Lower lobe of right lung (tissue), 2 donors: ENCODE measurements around the gene TNXB. TPM values are rescaled to one million over a fixed set of nuclear protein-coding genes. Genes with fewer than 3 reads are reported as not detected.

Experiments
- ATAC-seq, 2 donors: fragments of 200-7000 bp; cut with Tn5 transposase; one replicate each; pipeline ENCODE4 v1.9.1; 2020 to 2022; ENCODE audit warnings: mild to moderate bottlenecking in 2 of 2, moderate library complexity in 2 of 2
- DNase-seq: peaks from one replicate; pipeline ENCODE4 v3.0.0-alpha.2; 2020
- H3K27ac ChIP-seq: fragments of 200-600 bp; one replicate; pipeline ENCODE4 v1.8.0; 2022
- H3K27me3 ChIP-seq: fragments of 200-600 bp; one replicate; pipeline ENCODE4 v1.8.0; 2022; ENCODE audit warnings: low read depth
- H3K36me3 ChIP-seq: fragments of 200-600 bp; one replicate; pipeline ENCODE4 v1.8.0; 2022; ENCODE audit warnings: mild to moderate bottlenecking
- H3K4me1 ChIP-seq: fragments of 200-600 bp; one replicate; pipeline ENCODE4 v1.8.0; 2022
- H3K4me3 ChIP-seq: fragments of 200-600 bp; one replicate; pipeline ENCODE4 v1.8.0; 2022; ENCODE audit warnings: mild to moderate bottlenecking
- H3K9me3 ChIP-seq: fragments of 200-600 bp; one replicate; pipeline ENCODE4 v1.8.0; 2022
- CTCF ChIP-seq: fragments of 200-600 bp; IDR thresholded peaks from one replicate; pipeline ENCODE4 v1.8.0; 2022; ENCODE audit warnings: antibody characterized with exemption, mild to moderate bottlenecking
- intact Hi-C: fragments of 100-400 bp; cut with DNase I; formaldehyde crosslinking; loops from one replicate; pipeline ENCODE4 v1.11.0; 2022
- total RNA-seq: library from RNA; stranded (reverse); fragmentation: NEBNext Ultra II Directional; extraction: Animal tissue kit (Norgen Biotek cat#: 25700); gene quantifications from one replicate; pipeline ENCODE4 v1.2.1, GENCODE V29; 2021
- donor health status: DM: no; HTN: yes; CAD: no; lungs with severe emphysema.

Gene TNXB
- total RNA-seq, 1 donor from 2014 or later: 120 TPM

- Histone ChIP-seq H3K27ac (no peak overlapping the region), H3K4me1 (peaks cover 15% of the 10 kb centered on the region), H3K9me3 (no peaks in the 10 kb centered on the region), H3K4me3 (no peak overlapping the region), H3K27me3 (no peaks in the 10 kb centered on the region), H3K36me3 (peaks cover 67% of the 10 kb centered on the region)
- DNase-seq: no peak
- ATAC-seq: no peak
- no peak for TF ChIP-seq CTCF
- intact Hi-C loops: no loop called here
Measured at GRCh38 chr6:32079566-32080290, 29.4 kb downstream of the TNXB start.

GRCh38 chr6:32076321-32076809 lies 32.8 kb downstream of the TNXB start:
- no peak for DNase-seq
- Histone ChIP-seq H3K9me3 (no peaks in the 10 kb centered on the region), H3K27ac (no peak overlapping the region), H3K4me1 (peaks cover under 1% of the 10 kb centered on the region), H3K27me3 (no peaks in the 10 kb centered on the region), H3K36me3 (peaks cover 90% of the 10 kb centered on the region), H3K4me3 (no peak overlapping the region)
- intact Hi-C loops: no loop called here
- no peak for ATAC-seq
- TF ChIP-seq CTCF: no peak

GRCh38 chr6:32075781-32076180 lies 33.4 kb downstream of the TNXB start:
- Histone ChIP-seq H3K4me1 (no peaks in the 10 kb centered on the region), H3K4me3 (no peak overlapping the region), H3K36me3 (peaks cover 90% of the 10 kb centered on the region), H3K27ac (no peak overlapping the region), H3K27me3 (no peaks in the 10 kb centered on the region), H3K9me3 (no peaks in the 10 kb centered on the region)
- ATAC-seq: no peak
- intact Hi-C loops: no loop called here
- DNase-seq: no peak
- TF ChIP-seq CTCF: no peak

- no peak for TF ChIP-seq CTCF
- intact Hi-C loops: no loop called here
- ATAC-seq: no peak
- Histone ChIP-seq H3K27ac (no peak overlapping the region), H3K36me3 (peaks cover 89% of the 10 kb centered on the region), H3K9me3 (no peaks in the 10 kb centered on the region), H3K4me1 (no peaks in the 10 kb centered on the region), H3K4me3 (no peak overlapping the region), H3K27me3 (no peaks in the 10 kb centered on the region)
- no peak for DNase-seq
Measured at GRCh38 chr6:32074996-32075532, 34.1 kb downstream of the TNXB start.

GRCh38 chr6:32073613-32074012 lies 35.5 kb downstream of the TNXB start:
- no peaks in the 10 kb centered on the region for H3K27me3 ChIP-seq
- intact Hi-C loops: no loop called here
- H3K36me3 ChIP-seq: peaks cover 88% of the 10 kb centered on the region
- no peak overlapping the region for H3K27ac ChIP-seq
- no peak for DNase-seq
- no peaks in the 10 kb centered on the region for H3K4me1 ChIP-seq
- no peak overlapping the region for H3K4me3 ChIP-seq
- H3K9me3 ChIP-seq: no peaks in the 10 kb centered on the region
- no peak for ATAC-seq
- TF ChIP-seq CTCF: no peak
